Heart right ventricle (tissue), 16 donors: ENCODE measurements around the gene CEP104. TPM values are rescaled to one million over a fixed set of nuclear protein-coding genes. Genes with fewer than 3 reads are reported as not detected.

Experiments
- ATAC-seq, 8 donors: fragments of 200-7000 bp; cut with Tn5 transposase; one replicate each; pipeline ENCODE4 v1.9.1; 2020; ENCODE audit warnings: mild to moderate bottlenecking in 8 of 8, moderate library complexity in 8 of 8, moderate number of reproducible peaks in 1 of 8
- DNase-seq, 2 donors: peaks; one replicate each; pipeline ENCODE4 v3.0.0-alpha.2; 2020
- H3K27ac ChIP-seq, 10 donors: fragments of 200-600 bp; sonication (generic) in 2 of 10; one replicate each; pipeline versions ENCODE4 v1.5.0 to v1.8.0; 2020 to 2022; ENCODE audit warnings: mild to moderate bottlenecking in 3 of 10
- H3K27me3 ChIP-seq, 7 donors: fragments of 200-600 bp; one replicate each; pipeline ENCODE4 v1.8.0; 2021 to 2022; ENCODE audit warnings: mild to moderate bottlenecking in 2 of 7
- H3K36me3 ChIP-seq, 9 donors: fragments of 200-600 bp; sonication (generic) in 1 of 9; one replicate each; pipeline versions ENCODE4 v1.5.0 to v1.8.0; 2020 to 2022; ENCODE audit warnings: mild to moderate bottlenecking in 2 of 9
- H3K4me1 ChIP-seq, 9 donors: fragments of 200-600 bp; sonication (generic) in 1 of 9; one replicate each; pipeline versions ENCODE4 v1.5.0 to v1.8.0; 2020 to 2022; ENCODE audit warnings: mild to moderate bottlenecking in 4 of 9
- H3K4me3 ChIP-seq, 10 donors: fragments of 200-600 bp; sonication (generic) in 2 of 10; one replicate each; pipeline versions ENCODE4 v1.5.0 to v1.8.0; 2020 to 2022; ENCODE audit warnings: mild to moderate bottlenecking in 7 of 10, moderate library complexity in 2 of 10
- H3K9me3 ChIP-seq, 11 donors: fragments of 200-600 bp in 10 of 11; sonication (generic) in 2 of 11; one replicate each; pipeline versions ENCODE4 v1.5.0 to v1.8.0; 2013 to 2022; ENCODE audit warnings: mild to moderate bottlenecking in 2 of 11, control low read depth in 1 of 11, moderate library complexity in 1 of 11
- WGBS, 2 donors: extraction: QIAGEN DNeasy Blood & Tissue Kit; methylation state at CpG; one replicate each; pipeline ENCODE4 v1.1.7; 2013; ENCODE audit warnings: inconsistent platforms in 1 of 2; 5-methylcytosine and 5-hydroxymethylcytosine counted together
- intact Hi-C, 10 donors: fragments of 100-400 bp; cut with DNase I; formaldehyde crosslinking; loops; one replicate each; pipeline versions ENCODE4 v1.11.1 to v1.14.2; 2022
- polyA plus RNA-seq, 2 donors: library from polyadenylated mRNA; stranded (reverse); fragments of 200-250 nt; gene quantifications; one replicate each; pipeline ENCODE4 v1.2.3, GENCODE V29; 2013
- total RNA-seq, 10 donors: library from RNA; stranded (reverse); fragmentation: NEBNext Ultra II Directional in 3 of 10; extraction: Animal tissue kit (Norgen Biotek cat#: 25700) in 3 of 10; gene quantifications; one replicate each; pipeline versions ENCODE4 v1.2.1 to v1.2.4, GENCODE V29; 2021 to 2023
- TF ChIP-seq, protein P1 (sequence below), 9 donors: fragments of 200-600 bp; sonication (generic) in 2 of 9; IDR thresholded peaks; one replicate each; pipeline versions ENCODE4 v1.5.0 to v1.8.0; 2021 to 2022; ENCODE audit warnings: antibody characterized with exemption in 9 of 9, mild to moderate bottlenecking in 5 of 9, moderate library complexity in 1 of 9
- donor health status: Arrhythmogenic right ventricular cardiomyopathy.
- donor health status: ischemic (EF 13 %, LVEDD 7.1; RV severe dilation, severe dysfunction).
- donor health status: healthy with polysubstance abuse.
- donor health status: DM: no; HTN: yes; CAD: no.
- donor health status: DM: no; HTN: no; CAD: no.
- donor health status: ischemic (EF 25% LVEDD 6.9; RV normal size, moderate dysfunction).
- donor health status: ischemic (EF 25% LVEDD 5.7; RV mildly dilated, moderate dysfunction).
- donor health status: healthy.
- donor health status: DM: yes; HTN: yes; CAD: no.
- donor health status: Ischemic cardiomyopathy.
- donor health status: ischemic (EF 35%, LVEDD 5.7; RV mildly dilated, moderate dysfunction).
- donor health status: nonischemic (EF 11% LVEDD 7.7; RV severe dilation, severe dysfunction).
- donor health status: DM: yes; HTN: yes; CAD: no.
- donor health status: PGD.
- donor health status: ischemic (EF 29% LVEDD 5.4; RV normal size, mild dysfunction).
- donor health status: nonischemic (EF 23%, LVEDD 6.1; RV moderate dilation, normal function).

The CEP104 gene
- total and polyA plus RNA-seq, 12 donors = 4.9 to 42.9 (median 27.2) TPM

DNA sequence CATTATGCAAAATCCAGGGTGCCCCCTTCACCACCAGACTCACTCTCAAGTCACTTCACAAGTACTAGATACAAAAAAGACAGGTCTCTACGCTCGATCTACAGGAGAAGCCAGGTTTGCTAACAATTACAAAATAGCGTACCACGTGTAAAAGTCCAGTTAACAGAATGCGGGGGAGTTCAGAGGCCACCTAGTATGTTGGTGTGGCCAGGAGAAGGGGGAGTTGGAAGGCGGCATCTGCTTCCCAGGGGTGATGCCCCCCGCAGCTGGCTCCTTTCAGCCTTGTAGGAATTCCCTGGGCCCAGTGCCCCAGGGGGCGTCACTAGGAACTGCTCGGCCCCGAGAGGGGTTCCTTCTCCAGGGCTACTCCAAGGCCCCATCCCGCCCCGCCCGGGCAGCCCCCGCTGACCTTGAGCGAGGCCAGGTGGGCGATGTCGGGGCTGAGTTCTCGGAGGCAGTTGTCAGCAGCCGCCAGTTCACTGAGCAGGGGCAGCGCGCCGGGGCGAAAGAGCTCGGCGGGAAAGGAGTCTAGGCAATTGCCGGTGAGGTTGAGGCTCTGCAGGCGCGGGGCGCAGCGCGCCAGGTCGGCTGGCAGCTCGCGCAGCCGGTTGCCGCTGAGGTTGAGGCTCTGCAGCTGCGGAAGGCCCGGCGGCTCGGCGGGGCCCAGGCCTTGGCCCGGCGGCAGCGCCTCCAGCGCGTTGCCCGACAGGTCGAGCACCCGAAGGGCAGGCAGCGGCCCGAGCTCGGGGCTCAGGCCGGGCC is 61.4 kb downstream of the CEP104 start:
- H3K27me3 ChIP-seq = peaks cover 0 to 8% (median 0%) of the 10 kb centered on the region in 7 donors
- peaks cover 8 to 54% (median 40%) of the 10 kb centered on the region in 9 donors for H3K4me1 ChIP-seq
- H3K27ac ChIP-seq = peak overlapping the region in 9 of 10 donors; percentile 63 to 89 (median 83)
- DNase-seq (no peak), ATAC-seq (peak in 1 of 8 donors; percentile 3)
- TF ChIP-seq, protein P1, sequence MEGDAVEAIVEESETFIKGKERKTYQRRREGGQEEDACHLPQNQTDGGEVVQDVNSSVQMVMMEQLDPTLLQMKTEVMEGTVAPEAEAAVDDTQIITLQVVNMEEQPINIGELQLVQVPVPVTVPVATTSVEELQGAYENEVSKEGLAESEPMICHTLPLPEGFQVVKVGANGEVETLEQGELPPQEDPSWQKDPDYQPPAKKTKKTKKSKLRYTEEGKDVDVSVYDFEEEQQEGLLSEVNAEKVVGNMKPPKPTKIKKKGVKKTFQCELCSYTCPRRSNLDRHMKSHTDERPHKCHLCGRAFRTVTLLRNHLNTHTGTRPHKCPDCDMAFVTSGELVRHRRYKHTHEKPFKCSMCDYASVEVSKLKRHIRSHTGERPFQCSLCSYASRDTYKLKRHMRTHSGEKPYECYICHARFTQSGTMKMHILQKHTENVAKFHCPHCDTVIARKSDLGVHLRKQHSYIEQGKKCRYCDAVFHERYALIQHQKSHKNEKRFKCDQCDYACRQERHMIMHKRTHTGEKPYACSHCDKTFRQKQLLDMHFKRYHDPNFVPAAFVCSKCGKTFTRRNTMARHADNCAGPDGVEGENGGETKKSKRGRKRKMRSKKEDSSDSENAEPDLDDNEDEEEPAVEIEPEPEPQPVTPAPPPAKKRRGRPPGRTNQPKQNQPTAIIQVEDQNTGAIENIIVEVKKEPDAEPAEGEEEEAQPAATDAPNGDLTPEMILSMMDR (IDR thresholded peaks at IDR 0.05) = no peak
- H3K9me3 ChIP-seq = no peaks in the 10 kb centered on the region
- intact Hi-C loops = no loop called here
- peaks cover 0 to 23% (median 0%) of the 10 kb centered on the region in 9 donors for H3K36me3 ChIP-seq
- 4% methylated on average over 51 to 53 of the region's 53 CpGs for WGBS, 2 donors
- peak overlapping the region; percentile 74 to 98 (median 92) for H3K4me3 ChIP-seq

DNA sequence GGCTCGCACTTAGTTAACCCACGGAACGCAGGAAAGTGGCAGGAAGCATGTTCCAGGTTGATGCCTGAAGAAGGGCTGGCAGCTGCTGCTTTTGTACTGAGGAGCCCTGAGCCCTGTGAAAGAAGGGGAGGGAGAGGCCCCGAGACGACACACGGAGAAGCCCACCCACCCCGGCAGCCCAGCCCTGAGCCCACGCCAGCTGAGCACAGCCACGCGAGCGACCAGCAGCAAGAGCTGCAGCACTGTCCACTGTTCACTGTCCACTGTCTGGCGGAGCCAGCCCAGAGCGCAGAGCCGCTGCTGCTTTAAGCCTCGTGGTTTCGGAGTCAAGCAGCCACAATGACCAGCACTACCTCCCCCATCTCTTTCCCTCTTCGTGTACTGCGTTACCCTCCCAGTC is 66.1 kb downstream of the CEP104 start:
- Histone ChIP-seq H3K9me3 (no peaks in the 10 kb centered on the region), H3K4me1 (peaks cover 8 to 75% (median 55%) of the 10 kb centered on the region in 9 donors), H3K27ac (no peak overlapping the region), H3K4me3 (no peak overlapping the region), H3K36me3 (peaks cover 0 to 66% (median 18%) of the 10 kb centered on the region in 9 donors), H3K27me3 (no peaks in the 10 kb centered on the region)
- intact Hi-C loops = no loop called here
- TF ChIP-seq, protein P1 (IDR thresholded peaks at IDR 0.05) = no peak
- WGBS, 2 donors = 77 to 78% methylated on average over 18 of the region's 18 CpGs
- no peak for ATAC-seq
- peak in 1 of 2 donors; percentile 9 for DNase-seq

DNA sequence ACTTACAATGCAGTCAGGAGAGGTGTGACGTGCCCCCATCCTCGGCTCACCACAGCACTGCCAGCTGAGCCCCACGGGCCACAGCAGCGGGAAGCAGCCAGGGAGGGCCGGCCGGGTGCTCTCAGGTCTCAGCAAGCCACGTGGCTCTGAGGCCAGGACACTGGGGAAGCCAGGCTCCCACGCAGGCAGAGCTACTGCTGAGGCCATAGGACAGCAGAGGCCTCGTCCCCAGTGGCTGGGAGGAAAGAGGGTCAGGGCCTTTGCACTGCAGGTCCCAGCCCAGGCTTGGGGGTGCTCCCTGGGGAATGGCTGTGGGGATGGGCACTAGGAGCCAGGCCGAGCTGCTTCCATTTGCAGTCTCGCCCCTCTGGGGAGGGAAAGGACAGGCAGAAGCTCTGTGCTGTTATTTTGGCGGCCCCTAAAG is 66.5 kb downstream of the CEP104 start:
- Histone ChIP-seq H3K27me3 (no peaks in the 10 kb centered on the region), H3K27ac (no peak overlapping the region), H3K4me3 (no peak overlapping the region), H3K36me3 (peaks cover 0 to 71% (median 21%) of the 10 kb centered on the region in 9 donors), H3K9me3 (no peaks in the 10 kb centered on the region), H3K4me1 (peaks cover 8 to 72% (median 52%) of the 10 kb centered on the region in 9 donors)
- TF ChIP-seq, protein P1 (IDR thresholded peaks at IDR 0.05) = no peak
- WGBS, 2 donors = 55 to 56% methylated on average over 12 of the region's 12 CpGs
- ATAC-seq = peak in 7 of 8 donors; percentile 13 to 50 (median 28)
- peak in 1 of 2 donors; percentile 47 for DNase-seq
- intact Hi-C loops = no loop called here

DNA sequence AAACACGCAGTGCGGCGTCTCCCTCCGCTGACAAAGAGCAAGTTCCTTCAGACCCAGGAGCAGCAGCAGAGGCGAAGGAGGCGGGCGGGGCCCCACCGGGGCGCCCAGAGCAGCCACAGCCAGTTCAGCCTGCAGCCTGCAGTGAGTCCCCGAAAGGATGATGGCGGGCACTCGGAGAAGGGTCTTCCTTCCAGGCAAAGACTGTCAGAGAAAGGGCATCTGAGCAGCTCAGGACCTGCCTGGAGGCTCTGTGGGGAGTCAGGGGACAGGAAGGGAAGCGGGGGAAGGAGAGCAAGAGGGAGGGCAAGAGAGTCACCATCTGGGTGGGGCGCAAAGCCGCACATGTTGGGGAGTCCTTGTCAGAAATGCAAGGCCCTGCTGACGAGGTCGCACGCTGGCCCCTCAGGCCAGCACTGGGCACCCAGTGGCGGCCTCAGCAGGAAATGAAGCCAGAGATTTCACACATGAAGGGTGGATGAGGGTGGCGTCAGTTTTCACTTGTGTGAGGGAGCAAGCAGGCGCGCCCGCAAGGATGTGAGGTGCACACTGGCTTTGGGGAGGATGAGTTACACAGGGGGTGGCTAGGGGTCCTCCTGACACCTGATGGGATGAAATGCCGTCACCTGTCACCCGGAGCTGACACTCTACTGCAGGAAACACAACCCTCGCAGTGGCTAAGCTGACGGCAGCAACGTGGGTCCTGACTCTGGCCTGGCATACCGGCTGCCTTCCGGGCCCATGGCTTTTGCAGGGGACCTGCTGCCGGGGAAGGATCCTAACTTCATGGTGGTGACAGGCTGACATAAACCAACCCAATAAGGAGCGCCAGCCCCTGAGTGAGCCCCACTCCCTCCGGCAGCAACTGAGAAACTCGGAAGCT is 67.3 kb downstream of the CEP104 start:
- DNase-seq = no peak
- no peaks in the 10 kb centered on the region for H3K27me3 ChIP-seq
- H3K4me1 ChIP-seq = peaks cover 5 to 69% (median 43%) of the 10 kb centered on the region in 9 donors
- TF ChIP-seq, protein P1 (IDR thresholded peaks at IDR 0.05) = no peak
- no peak overlapping the region for H3K4me3 ChIP-seq
- intact Hi-C loops = no loop called here
- H3K27ac ChIP-seq = no peak overlapping the region
- H3K9me3 ChIP-seq = no peaks in the 10 kb centered on the region
- 70 to 77% methylated on average over 34 of the region's 34 CpGs for WGBS, 2 donors
- peaks cover 0 to 79% (median 29%) of the 10 kb centered on the region in 9 donors for H3K36me3 ChIP-seq
- peak in 1 of 8 donors; percentile 8 for ATAC-seq
